GM19193 (cell line): ENCODE data around the gene TOMM70.

Experiments used
- POLR2A ChIP-seq: IDR thresholded peaks from 4 replicates; pipeline ENCODE4 v1.6.1; 2011; ENCODE audit not compliant: insufficient read depth, insufficient read length; ENCODE audit errors: extremely low read depth

Gene TOMM70

GRCh38 chr3:100416176-100416575 is 15.3 kb upstream of the TOMM70 start:
- TF ChIP-seq POLR2A, result no peak

GRCh38 chr3:100413613-100414012 is 12.7 kb upstream of the TOMM70 start:
- TF ChIP-seq POLR2A, result no peak

- no peak for TF ChIP-seq POLR2A
These were observed 12.2 kb upstream of the TOMM70 start for GRCh38 chr3:100412912-100413590.

GRCh38 chr3:100411091-100411982 is 10.4 kb upstream of the TOMM70 start:
- TF ChIP-seq POLR2A, result no peak

- TF ChIP-seq POLR2A, result no peak
These were observed 7.2 kb upstream of the TOMM70 start for GRCh38 chr3:100407977-100408532.

GRCh38 chr3:100407164-100407563 is 6.3 kb upstream of the TOMM70 start:
- TF ChIP-seq POLR2A, result no peak

GRCh38 chr3:100404250-100404548 is 3.3 kb upstream of the TOMM70 start:
- TF ChIP-seq POLR2A, result no peak

GRCh38 chr3:100403362-100404249 is 2.7 kb upstream of the TOMM70 start:
- no peak for TF ChIP-seq POLR2A

GRCh38 chr3:100402891-100403290 is 2.0 kb upstream of the TOMM70 start:
- no peak for TF ChIP-seq POLR2A

GRCh38 chr3:100402256-100402655 is 1.4 kb upstream of the TOMM70 start:
- no peak for TF ChIP-seq POLR2A

GRCh38 chr3:100401674-100402041 is 769 bp upstream of the TOMM70 start:
- no peak for TF ChIP-seq POLR2A

GRCh38 chr3:100400419-100400779 is 490 bp downstream of the TOMM70 start:
- no peak for TF ChIP-seq POLR2A

GRCh38 chr3:100399341-100400071 is 1.4 kb downstream of the TOMM70 start:
- TF ChIP-seq POLR2A, result no peak

GRCh38 chr3:100396967-100397366 is 3.9 kb downstream of the TOMM70 start:
- no peak for TF ChIP-seq POLR2A
